ENCODE measurements around the gene PPARA. TPM values are rescaled to one million over a fixed set of nuclear protein-coding genes. Genes with fewer than 3 reads are reported as not detected.

The PPARA gene
- total and polyA plus RNA-seq, 9 of the 15 experiments (the other 6 are each of a cell fraction or from before 2014, with no cell fraction given): 0.64 to 5.3 (median 3.5) TPM

GRCh38 chr22:46145896-46146295 lies 4.4 kb upstream of the PPARA start:
- Histone ChIP-seq H3K9me1 (ENCODE audit: control insufficient read depth, insufficient read depth, low read length) (no peaks in the 10 kb centered on the region), H3K27ac (ENCODE audit: extremely low read depth, low read depth, low read length) (no peak overlapping the region), H3K9me3 (replicated peaks; ENCODE audit: control insufficient read depth, insufficient read depth, low read depth, low read length) (no peaks in the 10 kb centered on the region), H3K27me3 (ENCODE audit: control insufficient read depth in 2 of 2, insufficient read depth in 2 of 2, low read length in 2 of 2) (peaks cover 9 to 50% of the 10 kb centered on the region in 2 experiments; a peak in 4 of 5 replicates), H3K4me1 (replicated peaks in 1 of 2; ENCODE audit: control insufficient read depth in 2 of 2, insufficient read depth in 2 of 2, low read length in 2 of 2) (peaks cover 0 to 24% of the 10 kb centered on the region in 2 experiments; a peak in 2 of 5 replicates), H3K36me3 (ENCODE audit: control insufficient read depth, insufficient read depth, low read length) (no peaks in the 10 kb centered on the region), H3K9ac (ENCODE audit: insufficient read depth in 1 of 2, low read depth in 2 of 2, low read length in 2 of 2) (no peak overlapping the region), H3K4me3 (no peak overlapping the region), H3K4me2 (ENCODE audit: insufficient read depth, low read length) (no peak overlapping the region), H2AFZ (ENCODE audit: low read depth, low read length) (no peak overlapping the region), H4K20me1 (replicated peaks; ENCODE audit: control insufficient read depth, insufficient read depth, low read length) (no peaks in the 10 kb centered on the region), H3K79me2 (ENCODE audit: control insufficient read depth, insufficient read depth, low read length) (no peaks in the 10 kb centered on the region)
- WGBS (ENCODE audit: insufficient coverage, low coverage, missing lambda C conversion rate): 27% methylated on average over 10 of the region's 11 CpGs
- intact Hi-C loops (cut with micrococcal nuclease) (no loop called here), in situ Hi-C loops (cut with MboI) (loop anchor here (10.0 kb wide), 1 partner anchor 99 kb away; no protein-coding TSS in a partner anchor)
- no TSS peak for BruUV-seq (replicated peaks)
- no peak for FAIRE-seq
- no peak for DNase-seq (ENCODE audit: extremely low read depth in 1 of 4, low spot score in 3 of 4)
- ChIA-PET CTCF (ENCODE audit: low intra/inter-chr PET ratio) (no interaction called here), POLR2A (interaction anchor here (0.6 to 1.1 kb wide), 2 partner anchors 11 to 12 kb away, joined by 3 read pairs; no protein-coding TSS in a partner anchor)
- no peak for ATAC-seq
- TF ChIP-seq ZNF561 (CRISPR knock-in tag; conservative IDR thresholded peaks at IDR 0.05): no peak
- TF ChIP-seq ATF1 (CRISPR knock-in tag; IDR thresholded peaks at IDR 0.05): no peak
- no peak for TF ChIP-seq ATF1 (tag; IDR thresholded peaks at IDR 0.05)
- TF ChIP-seq USF2 (CRISPR knock-in tag; IDR thresholded peaks at IDR 0.05): no peak
- TF ChIP-seq SIN3A (IDR thresholded peaks at IDR 0.05; ENCODE audit: borderline replicate concordance in 2 of 2, control insufficient read depth in 1 of 2, low read depth in 2 of 2, low read length in 2 of 2): no peak
- no peak for TF ChIP-seq SIX5 (IDR thresholded peaks at IDR 0.05; ENCODE audit: borderline replicate concordance in 1 of 2, insufficient read depth in 1 of 2, low read depth in 1 of 2, low read length in 2 of 2)
- TF ChIP-seq ELF4 (CRISPR knock-in tag; IDR thresholded peaks at IDR 0.05): no peak
- TF ChIP-seq HCFC1 (IDR thresholded peaks at IDR 0.05; ENCODE audit: low read depth, low read length): no peak
- no peak for TF ChIP-seq FOXA1 (IDR thresholded peaks at IDR 0.05; ENCODE audit: borderline replicate concordance)
- TF ChIP-seq SMARCC2 (IDR thresholded peaks at IDR 0.05; ENCODE audit: low read depth): no peak
- TF ChIP-seq HNRNPK (IDR thresholded peaks at IDR 0.05; ENCODE audit: low read depth, low read length, poor library complexity, severe bottlenecking): no peak

All from K562 (cell line).